Measurements from ENCODE around the gene TSPAN15. TPM values are rescaled to one million over a fixed set of nuclear protein-coding genes. Genes with fewer than 3 reads are reported as not detected.

The TSPAN15 gene
- total RNA-seq, 2 experiments from 2014 or later: 2.4 to 3.1 TPM

DNA sequence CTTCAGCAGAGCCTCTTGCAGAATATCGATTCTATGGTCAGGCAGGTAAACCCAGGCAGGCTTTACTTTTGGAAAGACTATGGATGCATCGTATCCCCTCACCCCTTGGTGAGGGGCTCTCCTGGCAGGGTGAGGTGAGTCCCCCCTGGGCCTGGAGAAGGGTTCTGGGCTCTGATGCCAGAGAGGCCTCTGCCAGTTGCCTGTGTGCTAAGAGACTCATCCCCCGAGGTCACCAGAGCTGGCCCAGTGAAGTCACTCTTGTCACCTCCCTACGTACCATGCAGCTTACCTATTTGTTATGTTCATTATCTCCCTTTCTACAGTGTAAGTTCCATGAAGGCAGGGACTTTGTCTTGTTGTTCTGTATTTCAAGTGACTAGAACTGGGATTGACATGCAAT is 51.3 kb downstream of the TSPAN15 start:
- Histone ChIP-seq H3K9me3 (ENCODE audit: low read length) (no peaks in the 10 kb centered on the region), H2AFZ (ENCODE audit: low read length) (no peak overlapping the region), H4K20me1 (ENCODE audit: insufficient read depth, low read length) (no peaks in the 10 kb centered on the region), H3K4me3 (ENCODE audit: low read depth, low read length, poor library complexity, severe bottlenecking) (no peak overlapping the region), H3K27ac (ENCODE audit: low read depth, low read length, poor library complexity, severe bottlenecking) (no peak overlapping the region), H3K4me1 (ENCODE audit: insufficient read depth, low read length, poor library complexity, severe bottlenecking) (peaks cover 2% of the 10 kb centered on the region), H3K9me2 (ENCODE audit: insufficient read depth, low read length) (no peaks in the 10 kb centered on the region), H3K4me2 (ENCODE audit: low read length) (no peak overlapping the region), H3K79me2 (ENCODE audit: insufficient read depth, low read depth, low read length) (no peaks in the 10 kb centered on the region), H3K36me3 (ENCODE audit: insufficient read depth, low read length) (no peaks in the 10 kb centered on the region)
- CTCF ChIA-PET (ENCODE audit: unreplicated experiment): no interaction called here
- intact Hi-C loops (cut with micrococcal nuclease; ENCODE audit: unreplicated experiment): no loop called here
- POLR2A ChIA-PET: no interaction called here
- no peak for DNase-seq (ENCODE audit: low spot score)
- no peak for TF ChIP-seq EZH2phosphoT487 (IDR thresholded peaks at IDR 0.05; ENCODE audit: borderline replicate concordance, low read depth, low read length)
- TF ChIP-seq, protein P1, sequence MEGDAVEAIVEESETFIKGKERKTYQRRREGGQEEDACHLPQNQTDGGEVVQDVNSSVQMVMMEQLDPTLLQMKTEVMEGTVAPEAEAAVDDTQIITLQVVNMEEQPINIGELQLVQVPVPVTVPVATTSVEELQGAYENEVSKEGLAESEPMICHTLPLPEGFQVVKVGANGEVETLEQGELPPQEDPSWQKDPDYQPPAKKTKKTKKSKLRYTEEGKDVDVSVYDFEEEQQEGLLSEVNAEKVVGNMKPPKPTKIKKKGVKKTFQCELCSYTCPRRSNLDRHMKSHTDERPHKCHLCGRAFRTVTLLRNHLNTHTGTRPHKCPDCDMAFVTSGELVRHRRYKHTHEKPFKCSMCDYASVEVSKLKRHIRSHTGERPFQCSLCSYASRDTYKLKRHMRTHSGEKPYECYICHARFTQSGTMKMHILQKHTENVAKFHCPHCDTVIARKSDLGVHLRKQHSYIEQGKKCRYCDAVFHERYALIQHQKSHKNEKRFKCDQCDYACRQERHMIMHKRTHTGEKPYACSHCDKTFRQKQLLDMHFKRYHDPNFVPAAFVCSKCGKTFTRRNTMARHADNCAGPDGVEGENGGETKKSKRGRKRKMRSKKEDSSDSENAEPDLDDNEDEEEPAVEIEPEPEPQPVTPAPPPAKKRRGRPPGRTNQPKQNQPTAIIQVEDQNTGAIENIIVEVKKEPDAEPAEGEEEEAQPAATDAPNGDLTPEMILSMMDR (conservative IDR thresholded peaks at IDR 0.05; ENCODE audit: low read length): no peak
- BruUV-seq (replicated peaks): no TSS peak

- no peak overlapping the region for H3K27ac ChIP-seq (ENCODE audit: low read depth, low read length, poor library complexity, severe bottlenecking)
- no peak overlapping the region for H3K4me3 ChIP-seq (ENCODE audit: low read depth, low read length, poor library complexity, severe bottlenecking)
- H3K4me1 ChIP-seq (ENCODE audit: insufficient read depth, low read length, poor library complexity, severe bottlenecking): peaks cover 5% of the 10 kb centered on the region
- no peak overlapping the region for H2AFZ ChIP-seq (ENCODE audit: low read length)
- no peak for DNase-seq (ENCODE audit: low spot score)
- intact Hi-C loops (cut with micrococcal nuclease; ENCODE audit: unreplicated experiment): no loop called here
- no peak overlapping the region for H3K4me2 ChIP-seq (ENCODE audit: low read length)
- no peaks in the 10 kb centered on the region for H3K9me2 ChIP-seq (ENCODE audit: insufficient read depth, low read length)
- BruUV-seq (replicated peaks): no TSS peak
- H3K79me2 ChIP-seq (ENCODE audit: insufficient read depth, low read depth, low read length): no peaks in the 10 kb centered on the region
- TF ChIP-seq, protein P1 (conservative IDR thresholded peaks at IDR 0.05; ENCODE audit: low read length): no peak
- no peak for TF ChIP-seq EZH2phosphoT487 (IDR thresholded peaks at IDR 0.05; ENCODE audit: borderline replicate concordance, low read depth, low read length)
- H4K20me1 ChIP-seq (ENCODE audit: insufficient read depth, low read length): no peaks in the 10 kb centered on the region
- H3K36me3 ChIP-seq (ENCODE audit: insufficient read depth, low read length): no peaks in the 10 kb centered on the region
- CTCF ChIA-PET (ENCODE audit: unreplicated experiment): no interaction called here
- POLR2A ChIA-PET: no interaction called here
- H3K9me3 ChIP-seq (ENCODE audit: low read length): no peaks in the 10 kb centered on the region
Measured at GRCh38 chr10:69503001-69503895, 52.0 kb downstream of the TSPAN15 start.

- Histone ChIP-seq H3K36me3 (ENCODE audit: insufficient read depth, low read length) (no peaks in the 10 kb centered on the region), H3K79me2 (ENCODE audit: insufficient read depth, low read depth, low read length) (no peaks in the 10 kb centered on the region), H3K9me2 (ENCODE audit: insufficient read depth, low read length) (no peaks in the 10 kb centered on the region), H3K4me1 (ENCODE audit: insufficient read depth, low read length, poor library complexity, severe bottlenecking) (peaks cover 5% of the 10 kb centered on the region), H3K4me3 (ENCODE audit: low read depth, low read length, poor library complexity, severe bottlenecking) (no peak overlapping the region), H4K20me1 (ENCODE audit: insufficient read depth, low read length) (no peaks in the 10 kb centered on the region), H3K9me3 (ENCODE audit: low read length) (no peaks in the 10 kb centered on the region), H3K4me2 (ENCODE audit: low read length) (no peak overlapping the region), H2AFZ (ENCODE audit: low read length) (no peak overlapping the region), H3K27ac (ENCODE audit: low read depth, low read length, poor library complexity, severe bottlenecking) (no peak overlapping the region)
- CTCF ChIA-PET (ENCODE audit: unreplicated experiment): no interaction called here
- TF ChIP-seq EZH2phosphoT487 (IDR thresholded peaks at IDR 0.05; ENCODE audit: borderline replicate concordance, low read depth, low read length): no peak
- TF ChIP-seq, protein P1 (conservative IDR thresholded peaks at IDR 0.05; ENCODE audit: low read length): no peak
- no peak for DNase-seq (ENCODE audit: low spot score)
- BruUV-seq (replicated peaks): no TSS peak
- POLR2A ChIA-PET: no interaction called here
- intact Hi-C loops (cut with micrococcal nuclease; ENCODE audit: unreplicated experiment): no loop called here
Measured at GRCh38 chr10:69503896-69504265, 52.6 kb downstream of the TSPAN15 start.
